NOMO-1 treated with dmso at 0.1 percent for 144 hours (cell line): ENCODE measurements around the gene GRAMD1B.

ENCODE experiments used
- DNase-seq: peaks from one replicate; lab custom pipeline; 2025; ENCODE audit not compliant: unreplicated experiment; lab: John Stamatoyannopoulos, UW

Gene GRAMD1B

GRCh38 chr11:123429913-123430720, at the start of gene GRAMD1B:
TSS of gene GRAMD1B (plus strand) at chr11:123430269. CDS start at chr11:123430793, 524 bp downstream.
- DNase-seq: peak; percentile 61

GRCh38 chr11:123381149-123381548, 48.9 kb upstream of the GRAMD1B start:
- DNase-seq: no peak

- DNase-seq: no peak
Measured at GRCh38 chr11:123381817-123382554, 48.1 kb upstream of the GRAMD1B start.

GRCh38 chr11:123382555-123383074, 47.5 kb upstream of the GRAMD1B start:
- no peak for DNase-seq

GRCh38 chr11:123384116-123384515, 46.0 kb upstream of the GRAMD1B start:
- DNase-seq: no peak

- DNase-seq: no peak
Measured at GRCh38 chr11:123386796-123387510, 43.1 kb upstream of the GRAMD1B start.

GRCh38 chr11:123388640-123389039, 41.4 kb upstream of the GRAMD1B start:
- DNase-seq: no peak

GRCh38 chr11:123390146-123390545, 39.9 kb upstream of the GRAMD1B start:
- no peak for DNase-seq

GRCh38 chr11:123391646-123392348, 38.3 kb upstream of the GRAMD1B start:
- DNase-seq: no peak

- no peak for DNase-seq
Measured at GRCh38 chr11:123392431-123392830, 37.6 kb upstream of the GRAMD1B start.

- DNase-seq: no peak
Measured at GRCh38 chr11:123392844-123393243, 37.2 kb upstream of the GRAMD1B start.

GRCh38 chr11:123393312-123393927, 36.6 kb upstream of the GRAMD1B start:
- no peak for DNase-seq

- DNase-seq: no peak
Measured at GRCh38 chr11:123404676-123405075, 25.4 kb upstream of the GRAMD1B start.

- DNase-seq: no peak
Measured at GRCh38 chr11:123405123-123405592, 24.9 kb upstream of the GRAMD1B start.

- DNase-seq: no peak
Measured at GRCh38 chr11:123406441-123407129, 23.5 kb upstream of the GRAMD1B start.

- DNase-seq: no peak
Measured at GRCh38 chr11:123407130-123407995, 22.7 kb upstream of the GRAMD1B start.

GRCh38 chr11:123407996-123408597, 22.0 kb upstream of the GRAMD1B start:
- DNase-seq: no peak
